Measurements from ENCODE around the gene ASPSCR1.
"Not testable (repeated sequence)": the region's sequence is repeated elsewhere in the genome, so short reads cannot be mapped to it uniquely, and the experiment has no call there.

ASPSCR1 gene

GRCh38 chr17:82029990-82030469 lies 52.6 kb downstream of the ASPSCR1 start:
- no peak for DNase-seq

- peak; percentile 74 for DNase-seq
These were observed 53.3 kb downstream of the ASPSCR1 start for GRCh38 chr17:82030470-82031302.

DNA sequence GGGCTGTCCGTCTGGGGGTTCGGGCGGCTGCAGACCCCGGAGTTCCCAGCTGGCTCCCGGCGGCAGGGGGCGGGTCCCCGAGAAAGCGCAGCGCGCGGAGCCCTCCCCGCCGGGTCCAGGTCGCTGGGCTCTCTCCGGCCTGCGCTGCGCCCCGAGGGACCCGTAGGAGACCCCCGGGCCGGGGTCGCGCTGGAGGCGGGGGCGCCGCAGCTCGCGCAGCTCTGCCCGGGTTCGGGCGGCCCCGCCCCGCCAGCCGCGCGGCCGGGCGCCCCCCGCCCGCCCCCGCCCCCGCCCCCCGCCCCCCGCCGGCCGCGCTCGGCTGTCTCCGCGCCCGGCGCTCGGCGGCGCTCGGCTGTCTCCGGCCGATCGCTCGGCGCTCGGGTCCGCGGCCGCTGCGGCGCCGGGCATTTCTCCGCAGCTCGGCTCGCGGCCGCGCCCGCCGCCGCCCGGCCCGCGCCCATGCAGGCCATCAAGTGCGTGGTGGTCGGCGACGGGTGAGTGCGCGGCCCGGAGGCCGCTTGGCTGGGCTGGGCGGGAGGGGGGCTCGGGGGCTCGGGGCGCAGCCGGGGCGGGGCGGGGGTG lies 54.0 kb downstream of the ASPSCR1 start, which contains the start of gene RAC3:
Gene RAC3 (plus strand): TSS at position 376 of the 582 bp plus-strand sequence. CDS start 84 bp downstream, at position 460.
- peak; percentile 29 for DNase-seq

DNA sequence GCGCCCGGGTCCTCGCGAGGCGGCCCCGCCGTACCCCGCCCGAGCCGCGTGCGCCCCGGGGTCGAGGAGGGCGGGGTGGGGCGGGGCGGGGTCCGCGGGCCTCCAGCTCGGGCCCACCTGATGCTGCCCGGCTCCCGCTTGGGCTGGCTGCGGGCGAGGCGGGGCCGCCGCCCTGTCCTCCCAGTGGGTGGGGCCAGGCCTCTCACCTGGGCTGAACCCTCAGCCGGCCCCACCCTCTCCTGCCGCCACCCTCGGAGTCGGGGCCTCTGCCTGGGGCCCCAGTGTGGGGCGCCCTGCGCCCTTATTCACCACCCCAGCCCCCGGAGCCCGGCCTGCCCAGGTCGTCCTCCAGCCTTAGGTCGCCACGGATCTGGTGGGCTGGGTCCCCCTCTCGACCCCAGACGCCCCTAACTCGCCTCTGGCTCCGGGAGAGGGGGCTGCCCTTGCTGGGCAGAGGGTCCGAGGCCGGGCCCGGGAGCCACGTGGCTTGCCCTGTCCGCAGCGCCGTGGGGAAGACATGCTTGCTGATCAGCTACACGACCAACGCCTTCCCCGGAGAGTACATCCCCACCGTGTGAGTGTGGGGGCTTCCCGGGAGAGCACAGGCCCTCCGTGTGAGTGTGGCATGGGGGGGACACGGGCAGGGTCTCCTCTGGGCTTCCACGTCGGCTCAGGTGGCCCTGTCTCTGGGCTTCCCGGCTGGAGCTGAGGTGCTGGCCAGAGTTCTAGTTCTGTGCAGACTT lies 54.6 kb downstream of the ASPSCR1 start:
- DNase-seq: no peak

DNA sequence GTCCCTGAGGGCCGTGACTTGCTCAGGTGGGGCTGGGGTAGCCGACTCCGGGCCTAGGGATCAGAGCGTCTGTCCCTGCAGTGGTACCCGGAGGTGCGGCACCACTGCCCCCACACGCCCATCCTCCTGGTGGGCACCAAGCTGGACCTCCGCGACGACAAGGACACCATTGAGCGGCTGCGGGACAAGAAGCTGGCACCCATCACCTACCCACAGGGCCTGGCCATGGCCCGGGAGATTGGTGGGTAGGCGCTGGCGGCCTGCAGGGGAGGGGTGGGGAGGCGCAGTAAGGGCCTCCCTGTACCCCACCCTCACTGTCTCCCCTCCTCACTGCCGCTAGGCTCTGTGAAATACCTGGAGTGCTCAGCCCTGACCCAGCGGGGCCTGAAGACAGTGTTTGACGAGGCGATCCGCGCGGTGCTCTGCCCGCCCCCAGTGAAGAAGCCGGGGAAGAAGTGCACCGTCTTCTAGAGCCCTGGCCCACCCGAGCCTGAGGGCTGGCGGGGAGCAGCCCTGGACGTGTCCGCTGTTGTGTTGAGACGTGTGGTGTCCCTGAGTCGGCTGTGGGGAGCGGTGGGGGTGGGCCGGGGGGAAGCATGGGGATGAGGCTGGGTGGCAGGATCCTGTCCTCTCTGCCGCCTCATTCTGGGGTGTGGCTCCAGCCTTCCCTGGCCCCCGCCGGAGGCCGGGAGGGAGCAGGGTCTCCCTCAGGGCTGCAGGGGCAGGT lies 56.1 kb downstream of the ASPSCR1 start:
- no peak for DNase-seq

GRCh38 chr17:82034371-82035011 lies 57.1 kb downstream of the ASPSCR1 start:
- DNase-seq: no peak

DNA sequence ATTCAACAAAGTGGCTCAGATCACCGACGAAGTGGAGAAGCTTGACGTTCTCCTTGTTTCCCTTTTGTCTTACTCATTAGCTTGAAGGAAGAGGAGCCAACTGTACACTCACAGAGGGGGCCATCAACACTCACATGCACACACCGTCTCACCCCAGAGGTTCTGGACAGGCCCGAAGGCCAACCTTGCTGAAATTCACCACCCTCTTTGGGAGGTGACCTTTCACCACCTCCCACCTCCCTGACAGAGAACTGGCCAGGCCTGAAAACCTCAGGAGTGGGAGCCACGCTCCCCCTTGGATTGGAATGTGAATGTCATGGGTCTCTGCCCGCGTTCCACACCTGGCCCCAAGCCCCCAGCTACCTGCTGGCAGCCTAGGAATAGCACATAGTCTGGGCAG lies 58.1 kb downstream of the ASPSCR1 start:
- DNase-seq: no peak

DNA sequence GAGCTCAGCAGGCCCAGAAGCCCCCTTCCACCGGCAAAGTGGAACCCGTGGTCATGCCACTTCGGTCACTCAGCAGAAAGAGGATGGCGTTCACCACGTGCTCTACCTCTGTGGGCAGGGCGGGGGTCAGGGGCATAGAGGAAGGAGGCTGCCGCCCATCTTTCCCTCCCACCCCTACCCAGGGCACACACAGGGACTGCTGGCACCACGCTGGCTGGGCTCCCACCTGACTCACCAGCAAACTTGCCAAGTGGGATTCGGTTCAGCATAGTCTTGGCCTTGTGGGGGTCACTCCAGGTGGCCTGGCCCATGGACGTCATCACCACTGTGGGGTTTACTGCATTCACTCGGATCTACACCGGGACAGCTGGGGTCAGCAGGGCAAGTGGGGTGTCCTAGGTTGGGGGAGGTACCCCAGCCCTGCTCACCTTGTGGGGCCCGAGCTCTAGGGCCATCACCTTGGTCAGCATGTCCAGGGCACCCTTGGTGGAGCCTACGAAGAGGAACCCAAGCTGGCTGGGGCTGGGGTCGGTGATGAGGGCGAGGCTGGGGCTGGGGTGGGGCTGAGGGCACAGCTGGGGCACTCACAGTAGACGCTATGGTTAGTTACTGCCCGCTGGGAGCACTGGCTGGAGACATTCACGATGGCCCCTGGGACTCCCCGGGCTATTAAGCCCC lies 58.7 kb downstream of the ASPSCR1 start:
- no peak for DNase-seq

GRCh38 chr17:82036634-82037091 lies 59.2 kb downstream of the ASPSCR1 start:
- DNase-seq: no peak

GRCh38 chr17:82037092-82037888 lies 59.9 kb downstream of the ASPSCR1 start, which contains the start of gene DCXR:
Gene DCXR (minus strand): TSS chr17:82037697. CDS start chr17:82037682, 15 bp downstream.
- DNase-seq: peak; percentile 96

GRCh38 chr17:82037889-82038195 lies 60.4 kb downstream of the ASPSCR1 start:
- no peak for DNase-seq

GRCh38 chr17:82038796-82039409 lies 61.5 kb downstream of the ASPSCR1 start:
- DNase-seq: not testable (repeated sequence)

GRCh38 chr17:82039695-82040299 lies 62.4 kb downstream of the ASPSCR1 start:
- DNase-seq: no peak

- no peak for DNase-seq
These were observed 63.9 kb downstream of the ASPSCR1 start for GRCh38 chr17:82041144-82041814.

DNA sequence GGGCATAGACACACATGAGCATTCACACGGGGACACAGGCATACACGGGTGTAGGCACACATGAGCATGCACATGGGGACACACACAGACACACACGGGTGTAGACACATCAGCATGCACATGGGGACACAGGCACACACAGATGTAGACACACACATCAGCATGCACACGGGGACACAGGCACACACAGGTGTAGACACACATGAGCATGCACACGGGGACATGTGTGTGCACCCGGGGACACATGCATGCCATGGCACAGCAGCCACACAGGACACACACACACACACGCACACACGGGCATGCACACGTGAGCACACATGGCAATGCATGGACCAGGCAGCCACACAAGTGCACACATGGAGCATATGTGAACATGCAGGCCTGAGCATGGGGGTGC lies 65.2 kb downstream of the ASPSCR1 start:
- no peak for DNase-seq

DNA sequence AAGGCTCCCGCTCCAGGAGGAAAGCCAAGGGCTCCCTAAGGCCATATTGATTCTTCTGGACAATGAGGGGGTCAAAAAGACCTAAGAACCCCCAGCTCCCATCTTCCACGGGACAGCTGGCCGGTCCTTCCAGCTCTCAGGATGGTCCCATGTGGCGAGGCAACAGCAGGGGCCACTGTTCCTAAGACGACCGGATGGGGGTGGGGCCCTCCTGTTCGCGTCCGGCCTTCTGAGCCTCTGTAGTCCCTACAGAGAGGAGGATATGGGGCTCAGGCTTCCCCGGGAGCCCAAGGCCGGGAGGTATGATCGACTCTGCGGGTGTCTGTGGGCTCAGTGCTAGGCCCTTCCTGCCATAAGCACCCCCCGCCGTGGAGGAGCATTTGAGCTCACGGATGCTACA lies 66.1 kb downstream of the ASPSCR1 start:
- DNase-seq: no peak

- DNase-seq: no peak
These were observed 68.6 kb downstream of the ASPSCR1 start for GRCh38 chr17:82045936-82046484.

DNA sequence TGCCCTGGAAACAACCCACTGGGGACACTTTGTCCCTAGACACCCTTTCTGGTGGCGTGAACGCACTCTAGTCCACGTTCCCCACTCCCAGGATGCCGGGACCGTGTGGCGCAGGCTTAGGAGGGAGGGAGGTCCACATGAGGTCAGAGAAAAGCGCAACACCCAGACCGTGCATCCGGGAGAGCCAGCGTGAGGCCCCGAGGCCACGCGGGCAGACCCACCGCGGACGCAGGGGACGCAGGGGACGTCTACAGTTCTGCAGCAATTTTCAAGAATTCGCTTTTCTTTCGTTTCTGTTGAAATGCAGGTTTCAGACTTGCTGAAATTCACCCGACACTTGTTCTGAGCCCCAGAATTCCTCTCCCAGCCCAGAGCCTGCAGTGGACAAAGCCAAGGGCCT lies 69.5 kb downstream of the ASPSCR1 start:
- no peak for DNase-seq

DNA sequence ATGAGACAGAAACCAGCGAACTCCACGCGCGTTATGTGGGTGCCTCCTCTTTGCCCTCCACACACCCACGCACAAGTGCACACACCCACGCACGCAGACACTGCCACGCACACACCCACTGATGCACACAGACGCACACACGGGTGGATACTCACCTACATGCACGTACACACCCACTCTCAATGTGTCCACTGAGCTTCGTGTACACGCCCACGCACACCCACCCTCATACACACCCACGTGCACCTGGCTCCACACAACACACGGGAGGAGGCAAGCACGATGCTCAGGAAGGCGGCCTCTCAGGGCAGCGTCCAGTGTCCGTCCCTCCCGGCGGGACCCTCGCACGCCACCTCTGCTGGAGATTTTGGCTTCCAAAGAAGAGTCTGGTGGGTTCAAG lies 70.0 kb downstream of the ASPSCR1 start:
- no peak for DNase-seq

Measured in fibroblast of skin of right biceps (primary cell).